T-cell (primary cell): ENCODE results near the gene TBC1D3B. TPM values are rescaled to one million over a fixed set of nuclear protein-coding genes. Genes with fewer than 3 reads are reported as not detected.
"Not testable (repeated sequence)": the region's sequence is repeated elsewhere in the genome, so short reads cannot be mapped to it uniquely, and the experiment has no call there.

Source experiments
- ATAC-seq, 4 experiments: fragments of 200-7000 bp in 3 of 4; fragments of 150-1000 bp in 1 of 4; cut with Tn5 transposase; replicated peaks in 1 of 4; 1 replicate in 3 of 4; 2 replicates in 1 of 4; pipeline ENCODE4 v1.10.0; 2021; ENCODE audit warnings: moderate library complexity in 3 of 4, mild to moderate bottlenecking in 2 of 4, moderate number of reproducible peaks in 1 of 4
- CTCF ChIA-PET, 2 donors: fragments of 300-600 bp; sonication (Branson Sonifier 250); formaldehyde crosslinking; loops; one replicate each; lab custom pipeline; 2022; ENCODE audit warnings: antibody characterized with exemption in 2 of 2; lab: Charles Lee
- POLR2A ChIA-PET, 2 donors: fragments of 300-600 bp; sonication (Branson Sonifier 250); formaldehyde crosslinking; loops; one replicate each; lab custom pipeline; 2022; ENCODE audit warnings: antibody characterized with exemption in 2 of 2; lab: Charles Lee
- DNase-seq, 35 experiments: peaks; one replicate each; pipeline versions ENCODE4 v3.0.0 to v3.0.0-alpha.2; 2013 to 2023
- H3K27ac ChIP-seq: one replicate; pipeline ENCODE4 v1.5.1; 2013; ENCODE audit warnings: low read length
- H3K27me3 ChIP-seq, 2 experiments: replicated peaks in 1 of 2; 1 replicate in 1 of 2; 2 replicates in 1 of 2; pipeline versions ENCODE4 v1.6.1 to v1.7.0; 2013; ENCODE audit warnings: low read length in 1 of 2, mixed read lengths in 1 of 2; ENCODE audit not compliant: control insufficient read depth in 2 of 2, insufficient read depth in 2 of 2; ENCODE audit errors: extremely low read depth in 1 of 2
- H3K36me3 ChIP-seq, 2 donors: 1 replicate in 1 of 2; 2 replicates in 1 of 2; pipeline versions ENCODE4 v1.6.1 to v1.7.0; 2013; ENCODE audit warnings: low read length in 1 of 2; ENCODE audit not compliant: control insufficient read depth in 2 of 2, insufficient read depth in 1 of 2; ENCODE audit errors: extremely low read depth in 1 of 2
- H3K4me1 ChIP-seq, 2 experiments: 1 replicate in 1 of 2; 2 replicates in 1 of 2; pipeline versions ENCODE4 v1.6.1 to v1.7.0; 2013; ENCODE audit warnings: low read length in 2 of 2, mixed read lengths in 1 of 2; ENCODE audit not compliant: insufficient read depth in 2 of 2, control insufficient read depth in 1 of 2; ENCODE audit errors: extremely low read depth in 1 of 2
- H3K4me3 ChIP-seq, 2 donors: 1 replicate in 1 of 2; 2 replicates in 1 of 2; pipeline versions ENCODE4 v1.5.1 to v1.7.0; 2013; ENCODE audit warnings: mild to moderate bottlenecking in 2 of 2, low read length in 1 of 2, moderate library complexity in 1 of 2; ENCODE audit not compliant: control insufficient read depth in 1 of 2; ENCODE audit errors: extremely low read depth in 1 of 2
- H3K9me3 ChIP-seq: 2 replicates; pipeline ENCODE4 v1.7.0; 2013
- H3K27ac Mint-ChIP-seq, 2 donors: one replicate each; pipeline ENCODE4 v1.8.0; 2020 to 2021; ENCODE audit warnings: mild to moderate bottlenecking in 2 of 2, mixed read lengths in 2 of 2
- H3K27me3 Mint-ChIP-seq, 2 donors: one replicate each; pipeline ENCODE4 v1.8.0; 2021 to 2022; ENCODE audit warnings: mixed read lengths in 2 of 2
- H3K36me3 Mint-ChIP-seq: one replicate; pipeline ENCODE4 v1.8.0; 2021; ENCODE audit warnings: mixed read lengths
- H3K4me1 Mint-ChIP-seq, 3 donors: one replicate each; pipeline ENCODE4 v1.8.0; 2020 to 2022; ENCODE audit warnings: mixed read lengths in 3 of 3, mild to moderate bottlenecking in 1 of 3
- H3K4me3 Mint-ChIP-seq, 3 donors: one replicate each; pipeline ENCODE4 v1.8.0; 2020 to 2022; ENCODE audit warnings: mild to moderate bottlenecking in 3 of 3, mixed read lengths in 3 of 3, moderate library complexity in 3 of 3
- H3K9me3 Mint-ChIP-seq, 3 donors: one replicate each; pipeline ENCODE4 v1.8.0; 2020 to 2022; ENCODE audit warnings: mixed read lengths in 3 of 3
- WGBS: methylation state at CpG from one replicate; pipeline ENCODE4 v1.1.5; 2013; ENCODE audit warnings: missing lambda C conversion rate; ENCODE audit not compliant: insufficient coverage; 5-methylcytosine and 5-hydroxymethylcytosine counted together
- total RNA-seq, 35 experiments: library from RNA in 6 of 35; stranded (reverse) in 6 of 35; fragments of 120-200 nt in 1 of 35; gene quantifications; one replicate each; pipeline versions ENCODE4 v1.2.1 to v1.2.4 and lab custom pipeline; 2013 to 2026

Gene TBC1D3B
- total RNA-seq, 5 donors from 2014 or later (not counting 1 experiment from before 2014, with no cell fraction given), result 6.1 to 13.7 (median 12.2) TPM

GRCh38 chr17:36209575-36209974, 33.1 kb upstream of the TBC1D3B start:
- H3K4me1 ChIP-seq, result peaks cover 0 to 64% of the 10 kb centered on the region in 2 experiments
- H3K9me3 ChIP-seq, result no peaks in the 10 kb centered on the region
- DNase-seq, result no peak
- no peak for ATAC-seq
- no peaks in the 10 kb centered on the region for H3K36me3 ChIP-seq
- peaks cover 0 to 46% (median 9%) of the 10 kb centered on the region in 3 donors for H3K4me1 Mint-ChIP-seq
- no peak overlapping the region for H3K4me3 Mint-ChIP-seq
- H3K27ac ChIP-seq, result no peak overlapping the region
- H3K36me3 Mint-ChIP-seq, result no peaks in the 10 kb centered on the region
- H3K27ac Mint-ChIP-seq, result no peak overlapping the region
- H3K4me3 ChIP-seq, result no peak overlapping the region
- H3K27me3 Mint-ChIP-seq, result peaks cover 14 to 36% of the 10 kb centered on the region in 2 donors
- H3K9me3 Mint-ChIP-seq, result no peaks in the 10 kb centered on the region
- ChIA-PET POLR2A (no interaction called here), CTCF (interaction anchor here in 1 of 2 donors (0.7 kb wide), 1 partner anchor 9 kb away, joined by 3 read pairs; no protein-coding TSS in a partner anchor)
- H3K27me3 ChIP-seq, result peaks cover 0 to 2% of the 10 kb centered on the region in 2 experiments

GRCh38 chr17:36207383-36207782, 30.9 kb upstream of the TBC1D3B start:
- H3K9me3 Mint-ChIP-seq, H3K27ac ChIP-seq, H3K36me3 Mint-ChIP-seq, H3K36me3 ChIP-seq, DNase-seq, H3K9me3 ChIP-seq, H3K4me3 ChIP-seq, H3K27ac Mint-ChIP-seq, CTCF ChIA-PET, H3K27me3 ChIP-seq, ATAC-seq, POLR2A ChIA-PET, H3K4me3 Mint-ChIP-seq: not testable (repeated sequence)
- Mint-ChIP-seq H3K4me1 (peaks cover 0 to 42% (median 13%) of the 10 kb centered on the region in 3 donors), H3K27me3 (peaks cover 10 to 27% of the 10 kb centered on the region in 2 donors)
- 94% methylated on average over 2 of the region's 6 CpGs for WGBS
- peaks cover 0 to 54% of the 10 kb centered on the region in 2 experiments for H3K4me1 ChIP-seq

GRCh38 chr17:36206486-36206821, 30.0 kb upstream of the TBC1D3B start:
- ATAC-seq, POLR2A ChIA-PET, H3K9me3 Mint-ChIP-seq, H3K4me3 Mint-ChIP-seq, H3K27ac ChIP-seq, H3K27me3 ChIP-seq, H3K4me3 ChIP-seq, H3K36me3 ChIP-seq, H3K27ac Mint-ChIP-seq, H3K36me3 Mint-ChIP-seq, DNase-seq, H3K9me3 ChIP-seq, CTCF ChIA-PET: not testable (repeated sequence)
- Mint-ChIP-seq H3K27me3 (peaks cover 13 to 23% of the 10 kb centered on the region in 2 donors), H3K4me1 (peaks cover 0 to 44% (median 17%) of the 10 kb centered on the region in 3 donors)
- WGBS, result no CpG with 5 or more reads among the region's 1 CpG
- H3K4me1 ChIP-seq, result peaks cover 0 to 54% of the 10 kb centered on the region in 2 experiments

GRCh38 chr17:36205637-36206485, 29.4 kb upstream of the TBC1D3B start:
- ChIA-PET POLR2A (no interaction called here), CTCF (no interaction called here)
- ATAC-seq (no peak), DNase-seq (no peak)
- no peaks in the 10 kb centered on the region for H3K36me3 Mint-ChIP-seq
- no peak overlapping the region for H3K4me3 ChIP-seq
- H3K27ac Mint-ChIP-seq, result no peak overlapping the region
- no peaks in the 10 kb centered on the region for H3K9me3 ChIP-seq
- H3K4me1 ChIP-seq, result peaks cover 0 to 52% of the 10 kb centered on the region in 2 experiments
- H3K36me3 ChIP-seq, result no peaks in the 10 kb centered on the region
- WGBS, result no CpG with 5 or more reads among the region's 4 CpGs
- H3K27me3 Mint-ChIP-seq, result peaks cover 16 to 23% of the 10 kb centered on the region in 2 donors
- H3K9me3 Mint-ChIP-seq, result no peaks in the 10 kb centered on the region
- H3K27ac ChIP-seq, result no peak overlapping the region
- no peak overlapping the region for H3K4me3 Mint-ChIP-seq
- no peaks in the 10 kb centered on the region for H3K27me3 ChIP-seq
- peaks cover 0 to 44% (median 17%) of the 10 kb centered on the region in 3 donors for H3K4me1 Mint-ChIP-seq

GRCh38 chr17:36204724-36205500, 28.5 kb upstream of the TBC1D3B start:
- Histone ChIP-seq H3K9me3 (no peaks in the 10 kb centered on the region), H3K4me3 (no peak overlapping the region), H3K27me3 (no peaks in the 10 kb centered on the region), H3K27ac (no peak overlapping the region), H3K4me1 (peaks cover 0 to 43% of the 10 kb centered on the region in 2 experiments), H3K36me3 (no peaks in the 10 kb centered on the region)
- ATAC-seq (no peak), DNase-seq (no peak)
- H3K9me3 Mint-ChIP-seq, result no peaks in the 10 kb centered on the region
- H3K4me1 Mint-ChIP-seq, result peaks cover 0 to 40% (median 15%) of the 10 kb centered on the region in 3 donors
- no peaks in the 10 kb centered on the region for H3K36me3 Mint-ChIP-seq
- no peak overlapping the region for H3K27ac Mint-ChIP-seq
- POLR2A ChIA-PET, result no interaction called here
- no peak overlapping the region for H3K4me3 Mint-ChIP-seq
- H3K27me3 Mint-ChIP-seq, result peaks cover 19 to 23% of the 10 kb centered on the region in 2 donors
- CTCF ChIA-PET, result interaction anchor here in 1 of 2 donors (0.7 kb wide), 1 partner anchor 106 kb away, joined by 3 read pairs; no protein-coding TSS in a partner anchor
- no CpG with 5 or more reads among the region's 7 CpGs for WGBS

GRCh38 chr17:36203335-36203734, 26.9 kb upstream of the TBC1D3B start:
- Mint-ChIP-seq H3K36me3 (no peaks in the 10 kb centered on the region), H3K4me3 (no peak overlapping the region), H3K27me3 (peaks cover 22 to 24% of the 10 kb centered on the region in 2 donors), H3K27ac (no peak overlapping the region), H3K9me3 (no peaks in the 10 kb centered on the region), H3K4me1 (peaks cover 0 to 52% (median 27%) of the 10 kb centered on the region in 3 donors)
- no peaks in the 10 kb centered on the region for H3K27me3 ChIP-seq
- DNase-seq (no peak), ATAC-seq (no peak)
- no peaks in the 10 kb centered on the region for H3K9me3 ChIP-seq
- WGBS, result no CpG with 5 or more reads among the region's 3 CpGs
- ChIA-PET POLR2A (no interaction called here), CTCF (no interaction called here)
- H3K4me1 ChIP-seq, result peaks cover 0 to 46% of the 10 kb centered on the region in 2 experiments
- no peak overlapping the region for H3K27ac ChIP-seq
- H3K4me3 ChIP-seq, result no peak overlapping the region
- no peaks in the 10 kb centered on the region for H3K36me3 ChIP-seq
